ENCODE results near the gene KRTAP13-1.

GRCh38 chr21:30437010-30437565 lies 41.3 kb downstream of the KRTAP13-1 start:
- no peak for TF ChIP-seq CTCF (optimal IDR thresholded peaks at IDR 0.05 in 1 of 3, IDR thresholded peaks at IDR 0.05 in 1 of 3, conservative IDR thresholded peaks at IDR 0.05 in 1 of 3; ENCODE audit: extremely low read depth in 1 of 3, insufficient read depth in 2 of 3, low read length in 3 of 3)
- no peak for TF ChIP-seq EZH2 (IDR thresholded peaks at IDR 0.05; ENCODE audit: low read length)

Measured in keratinocyte (primary cell).